Left renal cortex interstitium (tissue), 4 donors: Measurements from ENCODE around the gene PRDM16. TPM values are rescaled to one million over a fixed set of nuclear protein-coding genes. Genes with fewer than 3 reads are reported as not detected.

Source experiments
- DNase-seq, 4 donors: peaks; one replicate each; pipeline ENCODE4 v3.0.0-alpha.2; 2013; ENCODE audit warnings: low read depth in 4 of 4, low spot score in 2 of 4, missing footprints in 1 of 4
- polyA plus RNA-seq, 4 donors: library from polyadenylated mRNA; unstranded; fragments of 120-200 nt; gene quantifications; one replicate each; pipeline ENCODE4 v1.2.1, GENCODE V29; 2013; ENCODE audit not compliant: insufficient read length in 4 of 4

PRDM16 gene
- polyA plus RNA-seq, 4 donors: 4.9 to 12.5 (median 7.0) TPM

GRCh38 chr1:3340548-3341235 is 271.7 kb downstream of the PRDM16 start:
- DNase-seq: no peak

GRCh38 chr1:3341236-3341994 is 272.4 kb downstream of the PRDM16 start:
- DNase-seq: no peak

GRCh38 chr1:3342960-3343359 is 274.0 kb downstream of the PRDM16 start:
- DNase-seq: no peak

- no peak for DNase-seq
Measured at GRCh38 chr1:3344395-3344794, 275.4 kb downstream of the PRDM16 start.

GRCh38 chr1:3345792-3346191 is 276.8 kb downstream of the PRDM16 start:
- DNase-seq: no peak

GRCh38 chr1:3346478-3346877 is 277.5 kb downstream of the PRDM16 start:
- no peak for DNase-seq

- DNase-seq: no peak
Measured at GRCh38 chr1:3347257-3348020, 278.4 kb downstream of the PRDM16 start.

GRCh38 chr1:3348196-3348865 is 279.3 kb downstream of the PRDM16 start:
- DNase-seq: no peak

GRCh38 chr1:3349161-3349967 is 280.4 kb downstream of the PRDM16 start:
- DNase-seq: no peak

- DNase-seq: no peak
Measured at GRCh38 chr1:3349968-3350299, 280.9 kb downstream of the PRDM16 start.

- no peak for DNase-seq
Measured at GRCh38 chr1:3350506-3351261, 281.7 kb downstream of the PRDM16 start.

GRCh38 chr1:3351449-3352298 is 282.7 kb downstream of the PRDM16 start:
- DNase-seq: no peak

- peak in 1 of 4 donors; percentile 50 for DNase-seq
Measured at GRCh38 chr1:3352299-3352951, 283.4 kb downstream of the PRDM16 start.

- DNase-seq: peak; percentile 60 to 87 (median 70)
Measured at GRCh38 chr1:3352952-3353331, 283.9 kb downstream of the PRDM16 start.

GRCh38 chr1:3353876-3354275 is 284.9 kb downstream of the PRDM16 start:
- no peak for DNase-seq

GRCh38 chr1:3355089-3355488 is 286.1 kb downstream of the PRDM16 start:
- DNase-seq: no peak

- DNase-seq: no peak
Measured at GRCh38 chr1:3355894-3356826, 287.2 kb downstream of the PRDM16 start.
